Stomach (tissue), 9 donors: Measurements from ENCODE around the gene PPP5C. TPM values are rescaled to one million over a fixed set of nuclear protein-coding genes. Genes with fewer than 3 reads are reported as not detected.

ENCODE experiments used
- DNase-seq, 2 donors: peaks; one replicate each; pipeline versions ENCODE4 v3.0.0 to v3.0.0-alpha.2; 2013 to 2019
- H3K27ac ChIP-seq, 5 donors: fragments of 200-600 bp in 4 of 5; sonication (generic) in 4 of 5; one replicate each; pipeline ENCODE4 v1.5.1; 2013 to 2019; ENCODE audit warnings: mild to moderate bottlenecking in 1 of 5, moderate library complexity in 1 of 5
- H3K27me3 ChIP-seq, 3 donors: fragments of 200-600 bp; sonication (generic); one replicate each; pipeline ENCODE4 v1.5.1; 2017 to 2019; ENCODE audit warnings: mixed run types in 1 of 3
- H3K36me3 ChIP-seq, 4 donors: fragments of 200-600 bp; sonication (generic); 1 replicate in 3 of 4; 2 replicates in 1 of 4; pipeline ENCODE4 v1.5.1; 2016 to 2019
- H3K4me1 ChIP-seq, 4 donors: fragments of 200-600 bp; sonication (generic); one replicate each; pipeline ENCODE4 v1.5.1; 2016 to 2019
- H3K4me3 ChIP-seq, 4 donors: fragments of 200-600 bp; sonication (generic) in 3 of 4; one replicate each; pipeline ENCODE4 v1.5.1; 2016 to 2019; ENCODE audit warnings: mild to moderate bottlenecking in 1 of 4
- H3K9me3 ChIP-seq, 4 donors: fragments of 200-600 bp; sonication (generic); one replicate each; pipeline ENCODE4 v1.5.1; 2016 to 2019
- EP300 ChIP-seq: sonication (generic); formaldehyde crosslinking; IDR thresholded peaks from one replicate; pipeline ENCODE4 v1.6.1; 2017; ENCODE audit warnings: antibody characterized with exemption
- POLR2A ChIP-seq, 4 donors: fragments of 450-650 bp; IDR thresholded peaks; one replicate each; pipeline ENCODE4 v1.6.1; 2016; ENCODE audit warnings: antibody characterized with exemption in 4 of 4, control low read depth in 2 of 4, mild to moderate bottlenecking in 1 of 4, moderate library complexity in 1 of 4
- POLR2AphosphoS5 ChIP-seq, 3 donors: sonication (generic); formaldehyde crosslinking; IDR thresholded peaks; one replicate each; pipeline ENCODE4 v1.6.1; 2016; ENCODE audit warnings: antibody characterized with exemption in 3 of 3
- WGBS, 5 donors: extraction: QIAGEN DNeasy Blood & Tissue Kit in 3 of 5; methylation state at CpG; one replicate each; pipeline versions ENCODE4 v1.1.5 to v1.1.7; 2013 to 2018; 5-methylcytosine and 5-hydroxymethylcytosine counted together
- intact Hi-C: fragments of 100-400 bp; cut with DNase I; formaldehyde crosslinking; loops from one replicate; pipeline ENCODE4 v1.15.1; 2023; ENCODE audit warnings: low total_unique reads
- polyA plus RNA-seq, 3 donors: library from polyadenylated mRNA; stranded (reverse); fragments of 200-250 nt; gene quantifications; one replicate each; pipeline ENCODE4 v1.2.3, GENCODE V29; 2013
- total RNA-seq, 5 donors: library from RNA; depleted of rRNA; stranded (reverse); fragments of >200 nt; gene quantifications; one replicate each; pipeline versions ENCODE4 v1.1.0 to v1.2.3, GENCODE V29; 2014 to 2016
- TF ChIP-seq, protein P1 (sequence below), 7 experiments: fragments of 450-650 bp in 4 of 7; fragments of 200-600 bp in 3 of 7; sonication (generic) in 3 of 7; IDR thresholded peaks; one replicate each; pipeline ENCODE4 v1.5.1; 2016 to 2019; ENCODE audit warnings: antibody characterized with exemption in 7 of 7, control low read depth in 2 of 7, mild to moderate bottlenecking in 1 of 7
- donor health status: healthy with polysubstance abuse.
- donor health status: Bipolar disorder and iron deficiency.
- donor health status: healthy.

Gene PPP5C
- total and polyA plus RNA-seq, 8 donors = 29.6 to 124 (median 63.4) TPM

GRCh38 chr19:46426506-46427162, 79.7 kb downstream of the PPP5C start:
- DNase-seq = peak; percentile 55 to 96
- TF ChIP-seq, protein P1, sequence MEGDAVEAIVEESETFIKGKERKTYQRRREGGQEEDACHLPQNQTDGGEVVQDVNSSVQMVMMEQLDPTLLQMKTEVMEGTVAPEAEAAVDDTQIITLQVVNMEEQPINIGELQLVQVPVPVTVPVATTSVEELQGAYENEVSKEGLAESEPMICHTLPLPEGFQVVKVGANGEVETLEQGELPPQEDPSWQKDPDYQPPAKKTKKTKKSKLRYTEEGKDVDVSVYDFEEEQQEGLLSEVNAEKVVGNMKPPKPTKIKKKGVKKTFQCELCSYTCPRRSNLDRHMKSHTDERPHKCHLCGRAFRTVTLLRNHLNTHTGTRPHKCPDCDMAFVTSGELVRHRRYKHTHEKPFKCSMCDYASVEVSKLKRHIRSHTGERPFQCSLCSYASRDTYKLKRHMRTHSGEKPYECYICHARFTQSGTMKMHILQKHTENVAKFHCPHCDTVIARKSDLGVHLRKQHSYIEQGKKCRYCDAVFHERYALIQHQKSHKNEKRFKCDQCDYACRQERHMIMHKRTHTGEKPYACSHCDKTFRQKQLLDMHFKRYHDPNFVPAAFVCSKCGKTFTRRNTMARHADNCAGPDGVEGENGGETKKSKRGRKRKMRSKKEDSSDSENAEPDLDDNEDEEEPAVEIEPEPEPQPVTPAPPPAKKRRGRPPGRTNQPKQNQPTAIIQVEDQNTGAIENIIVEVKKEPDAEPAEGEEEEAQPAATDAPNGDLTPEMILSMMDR (IDR thresholded peaks at IDR 0.05) = no peak
- TF ChIP-seq EP300 = no peak
- no peak for TF ChIP-seq POLR2AphosphoS5 (IDR thresholded peaks at IDR 0.05)
- TF ChIP-seq POLR2A (IDR thresholded peaks at IDR 0.05) = no peak
- no peaks in the 10 kb centered on the region for H3K9me3 ChIP-seq
- intact Hi-C loops = no loop called here
- H3K4me1 ChIP-seq = peaks cover 6 to 31% (median 19%) of the 10 kb centered on the region in 4 donors
- H3K36me3 ChIP-seq = no peaks in the 10 kb centered on the region
- WGBS, 5 donors = 1 to 3% (median 2%) methylated on average over 31 to 32 of the region's 32 CpGs
- peaks cover 0 to 83% (median 24%) of the 10 kb centered on the region in 3 donors for H3K27me3 ChIP-seq
- H3K27ac ChIP-seq = peak overlapping the region in 3 of 5 donors; percentile 22 to 54 (median 50)
- H3K4me3 ChIP-seq = peak overlapping the region; percentile 54 to 58 (median 56)

- H3K9me3 ChIP-seq = no peaks in the 10 kb centered on the region
- H3K36me3 ChIP-seq = no peaks in the 10 kb centered on the region
- intact Hi-C loops = no loop called here
- no peak for DNase-seq
- TF ChIP-seq POLR2AphosphoS5 (IDR thresholded peaks at IDR 0.05) = no peak
- TF ChIP-seq POLR2A (IDR thresholded peaks at IDR 0.05) = no peak
- TF ChIP-seq, protein P1 (IDR thresholded peaks at IDR 0.05) = no peak
- TF ChIP-seq EP300 = no peak
- H3K27ac ChIP-seq = no peak overlapping the region
- no peak overlapping the region for H3K4me3 ChIP-seq
- WGBS, 5 donors = 79 to 87% (median 80%) methylated on average over 17 of the region's 17 CpGs
- H3K4me1 ChIP-seq = peaks cover 6 to 31% (median 19%) of the 10 kb centered on the region in 4 donors
- H3K27me3 ChIP-seq = peaks cover 0 to 85% (median 25%) of the 10 kb centered on the region in 3 donors
Measured at GRCh38 chr19:46427518-46428045, 80.7 kb downstream of the PPP5C start.

DNA sequence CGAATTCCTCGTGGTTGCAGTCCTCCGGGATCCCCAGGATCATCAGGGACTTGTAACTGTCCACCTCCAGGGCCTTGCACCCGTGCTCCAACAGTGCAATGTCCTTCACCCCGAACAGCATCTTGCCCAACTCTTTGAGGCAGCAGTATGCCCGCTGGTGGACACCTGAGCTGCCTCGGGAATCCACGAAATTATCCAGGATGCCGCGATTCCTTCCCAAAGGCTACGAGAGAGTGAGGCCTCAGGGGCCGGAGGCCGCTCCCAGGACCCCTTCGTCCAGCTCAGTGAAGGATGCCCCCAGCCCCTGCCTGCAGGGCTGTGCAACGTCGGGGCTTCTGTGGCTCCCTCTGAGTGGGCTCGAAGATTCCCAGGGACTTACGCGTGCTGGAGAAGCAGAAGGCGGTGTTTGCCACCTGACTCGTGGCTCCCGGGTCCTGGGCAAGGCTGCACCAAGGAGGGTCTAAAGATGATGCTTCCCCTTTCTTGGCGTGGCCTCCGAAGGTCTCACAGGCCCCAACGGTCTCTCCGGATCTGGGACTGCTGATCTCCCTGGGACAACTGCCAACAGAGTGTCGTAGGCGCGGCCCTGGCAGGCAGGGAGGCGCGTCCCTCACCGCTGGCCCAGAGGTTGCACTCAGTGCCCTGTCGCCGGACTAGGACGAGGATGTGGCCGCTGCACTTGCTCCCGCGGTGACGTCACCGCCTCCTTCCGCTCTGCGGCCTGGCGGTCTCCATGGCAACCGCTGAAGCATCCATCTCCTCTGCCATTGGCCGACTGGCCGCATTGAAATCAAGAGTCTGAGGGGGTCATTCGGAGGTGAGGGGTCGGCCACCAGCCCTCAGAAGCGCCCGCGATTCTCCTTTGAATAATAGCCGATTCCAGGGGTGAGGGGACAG, 81.6 kb downstream of the PPP5C start, which contains the start of gene PNMA8C:
TSS of gene PNMA8C (minus strand) at position 698 of the 897 bp plus-strand sequence. CDS start at position 121, 577 bp downstream.
- peak within 1 kb of the TSS; percentile 8 to 34 (median 18) for H3K4me3 ChIP-seq
- WGBS, 5 donors = 28 to 40% (median 29%) methylated on average over 17 to 52 of the region's 52 CpGs
- TF ChIP-seq EP300 = no peak
- no peak for TF ChIP-seq POLR2AphosphoS5 (IDR thresholded peaks at IDR 0.05)
- TF ChIP-seq, protein P1 (IDR thresholded peaks at IDR 0.05) = no peak
- no peak for TF ChIP-seq POLR2A (IDR thresholded peaks at IDR 0.05)
- H3K27ac ChIP-seq = peak within 1 kb of the TSS in 1 of 5 donors; percentile 13
- H3K36me3 ChIP-seq = no peaks in the 10 kb centered on the region
- H3K9me3 ChIP-seq = no peaks in the 10 kb centered on the region
- DNase-seq = peak; percentile 50 to 91
- peaks cover 0 to 91% (median 25%) of the 10 kb centered on the region in 3 donors for H3K27me3 ChIP-seq
- intact Hi-C loops = no loop called here
- H3K4me1 ChIP-seq = peaks cover 6 to 31% (median 19%) of the 10 kb centered on the region in 4 donors

DNA sequence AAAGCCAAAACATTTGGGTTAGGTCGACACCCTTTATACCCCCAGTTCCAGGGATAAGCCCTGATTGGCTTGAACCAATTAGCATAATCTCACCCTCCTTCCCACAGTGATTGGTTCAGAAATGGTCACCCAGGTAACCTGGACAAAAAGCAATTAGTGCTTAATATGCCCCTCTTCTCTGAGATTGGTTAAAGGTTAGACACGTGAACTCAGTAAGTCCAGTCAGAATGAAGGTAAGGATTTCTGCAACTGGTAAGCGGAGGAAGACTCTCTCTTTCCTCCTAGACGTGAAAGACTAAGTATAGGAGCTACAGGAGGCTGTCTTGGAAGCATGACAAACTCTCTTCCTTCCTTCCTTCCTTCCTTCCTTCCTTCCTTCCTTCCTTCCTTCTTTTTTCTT, 83.1 kb downstream of the PPP5C start:
- intact Hi-C loops = no loop called here
- WGBS, 5 donors = 69 to 84% (median 78%) methylated on average over 4 of the region's 4 CpGs
- Histone ChIP-seq H3K9me3 (no peaks in the 10 kb centered on the region), H3K4me3 (no peak overlapping the region), H3K27me3 (peaks cover 0 to 90% (median 25%) of the 10 kb centered on the region in 3 donors), H3K4me1 (peaks cover 6 to 31% (median 19%) of the 10 kb centered on the region in 4 donors), H3K27ac (no peak overlapping the region), H3K36me3 (no peaks in the 10 kb centered on the region)
- DNase-seq = no peak
- TF ChIP-seq EP300 (no peak), POLR2AphosphoS5 (IDR thresholded peaks at IDR 0.05) (no peak), POLR2A (IDR thresholded peaks at IDR 0.05) (no peak)
- TF ChIP-seq, protein P1 (IDR thresholded peaks at IDR 0.05) = no peak
